H1 (cell line): Measurements from ENCODE around the gene MAP3K3. TPM values are rescaled to one million over a fixed set of nuclear protein-coding genes. Genes with fewer than 3 reads are reported as not detected.

Source experiments
- CTCF ChIP-seq, 3 experiments: IDR thresholded peaks; 1 replicate in 2 of 3; 2 replicates in 1 of 3; pipeline versions ENCODE4 v1.5.1 to v1.6.1; 2011; ENCODE audit warnings: low read length in 3 of 3, mild to moderate bottlenecking in 3 of 3, inconsistent platforms in 2 of 3, low read depth in 1 of 3, moderate library complexity in 1 of 3; ENCODE audit not compliant: insufficient read depth in 1 of 3; ENCODE audit errors: control extremely low read depth in 1 of 3
- polyA plus RNA-seq, 7 experiments: library from polyadenylated mRNA; depleted of rRNA in 3 of 7; stranded (reverse) in 5 of 7; unstranded in 2 of 7; fragments of >200 nt in 5 of 7; fragments of 200-250 nt in 2 of 7; gene quantifications; 1 replicate in 5 of 7; 2 replicates in 1 of 7; 4 replicates in 1 of 7; pipeline versions ENCODE4 v1.2.1 to v1.2.3, GENCODE V29; 2011 to 2013; ENCODE audit warnings: missing spikeins in 2 of 7, mixed read lengths in 2 of 7
- total RNA-seq: library from RNA; stranded (reverse); fragmentation: NEBNext Ultra II Directional; extraction: Animal tissue kit (Norgen Biotek cat#: 25700); gene quantifications from 2 replicates; pipeline ENCODE4 v1.2.1, GENCODE V29; 2021

Gene MAP3K3
- total and polyA plus RNA-seq, 2 of the 8 experiments (the other 6 are each of a cell fraction or from before 2014, with no cell fraction given) = 10.3 to 21.0 TPM

GRCh38 chr17:63681530-63681929 lies 59.3 kb downstream of the MAP3K3 start (continued):
- TF ChIP-seq CTCF (IDR thresholded peaks at IDR 0.05; ENCODE audit: control extremely low read depth in 1 of 3, insufficient read depth in 1 of 3, low read depth in 1 of 3, low read length in 3 of 3) = no peak
